ENCODE results near the gene CHMP4B. TPM values are rescaled to one million over a fixed set of nuclear protein-coding genes. Genes with fewer than 3 reads are reported as not detected.
"Not testable (repeated sequence)": the region's sequence is repeated elsewhere in the genome, so short reads cannot be mapped to it uniquely, and the experiment has no call there.

CHMP4B gene
- total RNA-seq, 1 donor from 2014 or later = 108 TPM

DNA sequence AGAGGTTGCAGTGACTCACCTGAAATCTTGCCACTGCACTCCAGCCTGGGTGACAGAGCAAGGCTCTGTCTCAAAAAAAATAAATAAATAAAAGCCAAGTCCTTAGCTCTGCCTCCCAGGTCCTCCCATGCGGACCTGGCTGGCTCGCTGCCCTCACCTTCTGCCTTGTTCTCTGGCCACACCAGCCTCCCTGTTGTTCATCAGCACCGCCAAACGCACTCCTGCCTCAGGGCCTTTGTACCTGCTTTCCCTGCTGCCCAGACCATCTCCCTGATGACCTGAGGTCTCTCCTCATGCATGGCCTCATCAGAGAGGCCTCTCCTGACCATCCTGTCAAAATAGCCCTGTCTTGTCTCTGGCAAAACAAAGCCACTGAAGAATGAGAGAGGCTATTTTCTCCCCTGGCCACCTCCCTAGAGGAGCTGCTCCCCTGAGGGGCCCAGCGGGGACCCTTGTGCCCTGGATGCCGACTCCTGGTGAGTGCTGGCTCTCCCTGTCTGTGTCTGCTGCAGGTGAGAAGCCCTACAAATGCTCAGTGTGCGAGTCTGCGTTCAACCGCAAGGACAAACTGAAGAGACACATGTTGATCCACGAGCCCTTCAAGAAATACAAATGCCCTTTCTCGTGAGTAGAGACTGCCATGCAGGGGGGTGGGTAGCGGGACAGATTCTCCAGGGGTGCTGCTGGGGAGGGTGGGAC, 22.6 kb upstream of the CHMP4B start:
- ATAC-seq (no peak), DNase-seq (ENCODE audit: missing footprints) (no peak)
- intact Hi-C loops (cut with DNase I) = no loop called here

DNA sequence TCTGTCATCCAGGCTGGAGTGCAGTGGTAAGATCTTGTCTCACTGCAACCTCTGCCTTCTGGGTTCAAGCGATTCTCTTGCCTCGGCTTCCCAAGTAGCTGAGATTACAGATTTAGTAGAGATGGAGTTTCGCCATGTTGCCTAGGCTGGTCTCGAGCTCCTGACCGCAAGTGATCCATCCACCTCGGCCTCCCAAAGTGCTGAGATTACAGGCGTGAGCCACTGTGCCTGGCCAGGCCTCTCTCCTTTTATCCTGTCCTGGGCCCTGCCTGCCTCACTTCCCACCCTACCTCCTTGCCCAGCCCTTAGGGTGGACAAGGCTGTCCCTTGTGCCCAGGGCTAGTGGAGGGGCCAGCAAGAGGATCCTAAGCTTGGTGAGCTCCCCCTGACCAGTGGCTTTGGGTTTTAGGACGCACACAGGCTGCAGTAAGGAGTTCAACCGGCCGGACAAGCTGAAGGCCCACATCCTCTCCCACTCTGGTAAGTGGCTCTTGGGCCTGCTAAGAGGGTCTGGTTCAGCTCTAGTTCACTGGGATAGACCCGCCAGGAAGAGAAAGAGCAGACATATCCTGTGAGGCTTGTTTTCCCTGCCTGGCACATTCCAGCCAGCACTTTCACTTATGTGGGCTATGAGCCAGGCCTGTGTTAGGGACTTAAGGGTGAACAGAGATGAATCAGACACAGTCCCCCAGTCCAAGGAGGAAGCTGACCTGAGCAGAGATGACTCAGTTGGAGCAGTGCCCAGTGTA, 21.9 kb upstream of the CHMP4B start:
- ATAC-seq (no peak), DNase-seq (ENCODE audit: missing footprints) (no peak)
- intact Hi-C loops (cut with DNase I) = no loop called here

DNA sequence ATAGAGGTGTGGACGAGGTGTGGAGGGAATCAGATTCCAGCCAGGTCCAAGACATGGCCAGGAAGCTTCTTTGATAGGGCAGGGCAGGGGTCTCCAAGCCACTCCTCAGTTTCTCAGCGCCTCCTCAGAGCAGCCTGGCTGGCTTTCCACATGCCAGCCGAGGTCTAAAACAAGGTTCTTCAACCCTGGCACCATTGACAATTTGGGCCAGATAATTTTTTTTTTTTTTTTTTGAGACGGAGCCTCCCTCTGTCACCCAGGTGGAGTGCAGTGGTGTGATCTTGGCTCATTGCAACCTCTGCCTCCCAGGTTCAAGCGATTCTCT, 21.3 kb upstream of the CHMP4B start:
- DNase-seq (ENCODE audit: missing footprints) (no peak), ATAC-seq (no peak)
- intact Hi-C loops (cut with DNase I) = no loop called here

DNA sequence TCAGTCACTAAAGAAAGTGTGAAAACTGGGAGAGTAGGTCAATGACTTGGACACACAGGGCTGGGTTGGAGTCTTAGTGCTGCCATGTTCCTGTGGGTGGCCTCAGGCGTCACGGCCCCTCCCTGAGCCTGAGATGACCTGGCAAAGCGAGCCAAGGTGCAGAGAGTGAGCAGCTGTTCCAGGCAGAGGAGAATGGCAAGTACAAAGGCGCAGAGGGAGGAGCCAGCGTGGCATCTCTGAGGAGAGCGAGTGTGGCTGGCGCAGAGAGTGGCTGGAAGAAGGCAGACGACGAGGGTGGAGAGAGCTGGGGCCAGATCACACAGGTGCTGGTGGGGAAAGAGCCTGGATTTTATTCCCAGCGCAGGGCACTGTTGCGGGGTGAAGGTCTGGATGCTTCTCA, 20.6 kb upstream of the CHMP4B start:
- intact Hi-C loops (cut with DNase I) = no loop called here
- ATAC-seq = no peak
- DNase-seq (ENCODE audit: missing footprints) = no peak

DNA sequence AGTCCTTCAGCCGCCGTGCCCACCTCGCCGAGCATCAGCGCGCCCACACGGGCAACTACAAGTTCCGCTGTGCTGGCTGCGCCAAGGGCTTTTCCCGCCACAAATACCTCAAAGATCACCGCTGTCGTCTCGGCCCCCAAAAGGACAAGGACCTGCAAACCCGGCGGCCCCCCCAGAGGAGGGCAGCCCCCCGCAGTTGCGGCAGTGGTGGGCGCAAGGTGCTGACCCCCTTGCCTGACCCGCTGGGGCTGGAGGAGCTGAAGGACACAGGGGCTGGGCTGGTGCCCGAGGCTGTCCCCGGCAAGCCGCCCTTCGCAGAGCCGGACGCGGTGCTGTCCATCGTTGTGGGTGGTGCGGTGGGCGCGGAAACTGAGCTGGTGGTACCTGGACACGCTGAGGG, 20.1 kb upstream of the CHMP4B start:
- DNase-seq (ENCODE audit: missing footprints) (no peak), ATAC-seq (no peak)
- intact Hi-C loops (cut with DNase I) = no loop called here

DNA sequence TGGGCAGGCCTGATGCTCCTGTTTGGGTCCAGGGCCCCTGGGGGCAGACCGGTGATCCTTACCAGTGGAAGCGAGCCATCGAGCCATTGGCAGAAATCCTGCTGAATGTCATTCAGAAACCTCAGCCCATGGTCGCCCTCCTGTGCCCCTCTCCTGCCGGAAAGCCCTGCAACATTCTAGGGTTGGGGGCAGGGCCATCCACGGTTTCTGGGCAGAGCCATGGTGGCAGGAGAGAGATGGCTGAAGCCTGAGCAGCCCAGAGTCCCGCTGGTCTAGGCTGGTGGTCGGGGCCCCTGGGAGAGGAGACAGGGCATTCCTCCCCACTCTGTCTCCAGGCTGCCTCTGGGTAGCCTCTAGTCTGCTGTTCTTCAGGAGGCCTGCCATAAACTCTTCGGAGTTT, 19.6 kb upstream of the CHMP4B start:
- ATAC-seq (no peak), DNase-seq (ENCODE audit: missing footprints) (no peak)
- intact Hi-C loops (cut with DNase I) = no loop called here

DNA sequence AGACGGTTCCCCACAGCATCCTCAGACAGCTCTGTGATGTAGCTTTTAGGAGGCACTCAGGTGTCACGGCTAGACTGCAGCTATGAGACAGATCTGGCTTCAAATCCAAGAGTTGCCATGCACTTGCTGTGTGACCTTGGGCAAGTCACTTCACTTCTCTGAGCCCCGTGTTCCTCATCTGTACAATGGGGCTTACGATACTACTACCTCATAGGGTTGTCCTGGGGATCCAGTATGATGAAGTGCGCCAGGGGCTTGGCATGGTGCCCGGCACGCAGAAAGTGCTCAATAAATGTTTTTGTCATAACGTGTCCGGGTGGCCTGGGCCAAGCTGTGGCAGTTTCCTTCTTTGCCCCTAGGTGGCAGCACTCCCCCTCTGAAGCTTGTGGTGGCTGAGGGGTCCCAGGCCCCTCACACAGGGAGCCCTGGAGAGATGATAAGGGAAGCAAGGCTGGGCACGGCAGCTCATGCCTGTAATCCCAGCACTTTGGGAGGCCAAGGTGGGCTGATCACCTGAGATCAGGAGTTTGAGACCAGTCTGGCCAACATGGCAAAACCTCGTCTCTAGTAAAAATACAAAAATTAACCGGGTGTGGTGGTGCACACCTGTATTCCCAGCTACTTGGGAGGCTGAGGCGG, 19.1 kb upstream of the CHMP4B start:
- intact Hi-C loops (cut with DNase I) = loop anchor here (2.0 kb wide), 1 partner anchor 277 kb away; no protein-coding TSS in a partner anchor
- DNase-seq (ENCODE audit: missing footprints) = no peak

DNA sequence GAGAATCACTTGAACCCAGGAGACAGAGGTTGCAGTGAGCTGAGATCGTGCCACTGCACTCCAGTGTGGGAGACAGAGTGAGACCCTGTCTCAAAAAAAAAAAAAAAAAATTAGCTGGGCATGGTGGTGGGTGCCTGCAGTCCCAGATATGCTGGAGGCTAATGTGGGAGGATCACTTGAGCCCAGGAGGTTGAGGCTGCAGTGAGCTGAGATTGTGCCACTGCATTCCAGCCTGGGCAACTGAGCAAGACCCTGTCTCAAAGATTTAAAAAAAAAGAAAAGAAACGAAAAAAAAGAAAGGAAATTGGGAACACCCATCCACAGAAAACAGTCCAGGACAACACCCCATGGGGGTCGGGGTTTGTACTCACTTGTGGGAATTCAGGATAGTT, 18.6 kb upstream of the CHMP4B start:
- intact Hi-C loops (cut with DNase I) = loop anchor here (2.0 kb wide), 1 partner anchor 276 kb away; no protein-coding TSS in a partner anchor
- not testable (repeated sequence) for DNase-seq (ENCODE audit: missing footprints); ATAC-seq

More for the DNA sequence above, 19.1 kb upstream of the CHMP4B start:
- ATAC-seq = peak; percentile 22

DNA sequence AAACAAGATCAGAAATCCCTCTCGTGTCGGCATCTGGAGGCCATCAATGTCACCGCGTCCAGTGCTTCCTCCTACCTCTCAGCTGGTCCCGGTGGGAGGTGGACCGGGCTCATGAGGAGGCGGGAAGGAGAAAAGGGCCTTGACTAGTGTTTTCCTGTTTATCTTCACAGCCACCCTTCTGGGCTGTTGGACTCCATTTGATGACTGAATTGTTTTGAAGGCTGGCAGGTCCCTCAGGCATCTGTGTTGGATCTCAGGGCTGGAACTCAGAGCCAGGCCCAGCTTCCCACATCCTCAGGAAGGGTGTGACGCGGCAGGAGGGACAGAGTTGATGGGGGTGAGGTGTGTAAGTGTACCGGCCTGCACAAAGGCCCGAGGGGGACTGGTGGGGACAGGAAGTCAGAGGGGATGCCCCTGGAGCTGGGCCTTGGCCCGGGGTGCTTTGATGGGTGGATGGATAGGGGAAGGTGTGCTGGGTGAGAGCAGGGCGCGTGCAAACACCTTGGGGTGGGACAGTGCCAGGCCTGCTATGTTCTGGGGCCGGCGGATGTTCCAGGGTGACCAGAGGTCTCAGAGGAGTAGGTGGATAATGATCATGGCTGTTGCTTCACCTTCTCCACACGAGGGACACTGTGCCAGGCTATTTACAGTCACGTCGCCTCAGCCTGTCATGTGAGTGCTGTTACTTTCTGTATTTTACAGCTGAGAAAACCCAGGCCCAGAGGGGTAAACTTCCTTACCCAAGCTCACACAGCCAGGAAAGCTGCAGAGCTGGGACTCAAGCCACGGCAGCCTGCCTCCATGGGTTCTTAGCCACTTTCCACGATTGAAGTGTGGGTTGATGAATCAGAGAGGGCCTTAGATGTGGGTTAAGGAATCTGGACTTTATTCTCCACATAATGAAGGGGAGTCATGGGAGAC, 17.9 kb upstream of the CHMP4B start:
- ATAC-seq (peak; percentile 33), DNase-seq (ENCODE audit: missing footprints) (no peak)
- intact Hi-C loops (cut with DNase I) = loop anchor here (2.0 kb wide), 1 partner anchor 276 kb away; no protein-coding TSS in a partner anchor

DNA sequence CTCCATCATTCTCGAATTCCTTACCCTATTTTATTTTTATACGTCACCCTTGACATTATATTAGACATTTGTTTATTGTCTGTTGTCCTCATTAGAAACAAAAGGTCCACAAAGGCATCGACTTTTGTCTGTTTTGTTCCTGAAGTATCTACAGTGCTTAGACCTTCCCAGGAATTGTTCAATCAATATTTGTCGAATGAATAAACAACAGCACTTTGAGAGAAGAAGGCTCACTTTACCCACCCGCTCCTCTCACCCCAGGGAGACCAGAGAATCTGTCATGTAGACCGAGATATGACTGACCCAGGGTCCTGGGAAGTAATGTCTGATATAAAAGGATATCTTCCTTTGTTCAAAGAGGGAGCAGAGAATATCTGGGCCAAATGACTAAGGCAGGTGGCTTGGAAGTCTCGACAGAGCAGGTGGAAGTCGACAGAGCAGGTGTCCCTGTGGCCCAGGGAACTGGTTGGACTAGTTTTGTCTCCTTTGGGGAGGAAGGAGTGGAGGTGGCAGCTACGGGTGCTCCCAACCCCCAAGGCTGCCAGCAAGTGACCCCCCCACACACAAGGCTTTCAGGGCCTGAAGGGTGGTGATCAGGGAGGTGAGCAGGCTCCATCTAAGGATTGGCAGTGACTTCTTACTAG, 14.8 kb upstream of the CHMP4B start:
- ATAC-seq (no peak), DNase-seq (ENCODE audit: missing footprints) (no peak)
- intact Hi-C loops (cut with DNase I) = no loop called here

DNA sequence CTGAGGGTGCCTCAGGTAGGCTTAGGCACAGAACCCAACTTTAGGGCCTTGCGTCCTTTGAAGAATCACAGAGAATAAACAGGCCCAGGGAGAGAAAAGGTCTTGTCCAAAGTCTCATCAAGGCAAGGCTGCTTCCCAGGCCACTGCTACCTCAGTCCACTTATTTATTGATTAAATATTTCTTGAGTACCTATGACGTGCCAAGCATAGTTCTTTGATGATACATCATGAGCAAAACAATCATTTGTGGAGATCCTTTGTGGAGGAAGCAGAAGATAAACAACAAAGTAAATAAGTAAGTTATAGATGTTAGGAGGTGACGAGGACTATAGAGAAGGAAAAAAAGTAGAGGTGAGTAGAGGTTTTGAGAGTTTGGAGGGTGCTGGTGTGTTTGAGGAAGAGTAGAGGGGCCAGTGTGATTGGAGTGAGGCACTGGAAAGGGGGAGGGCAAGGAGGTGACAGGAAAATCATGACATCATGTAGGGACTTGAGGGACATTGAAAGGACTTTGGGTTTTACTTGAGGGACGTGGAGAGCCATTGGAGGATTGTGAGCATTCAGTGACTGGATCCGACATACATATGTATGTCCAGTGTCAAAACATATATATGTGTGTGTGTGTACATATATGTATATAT, 14.1 kb upstream of the CHMP4B start:
- intact Hi-C loops (cut with DNase I) = no loop called here
- ATAC-seq (no peak), DNase-seq (ENCODE audit: missing footprints) (no peak)

DNA sequence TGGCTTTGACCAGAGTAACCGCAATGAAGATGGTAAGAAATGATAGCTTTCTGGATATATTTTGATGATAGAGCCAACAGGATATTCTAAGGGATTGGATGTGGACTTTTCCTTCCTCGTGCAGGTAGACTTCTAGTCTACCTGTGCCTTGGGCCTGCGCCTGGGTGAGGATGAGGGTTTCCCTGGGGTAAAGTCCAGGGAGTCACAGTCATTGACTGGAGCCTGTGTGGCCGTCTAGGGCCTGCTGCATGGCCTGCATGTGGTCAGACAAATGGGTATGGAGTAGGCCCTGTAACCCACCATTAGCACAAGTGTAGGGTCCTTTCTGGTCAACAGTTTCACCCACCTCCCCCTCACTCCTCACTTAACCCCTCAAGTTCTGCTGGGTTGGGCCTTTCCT, 12.7 kb upstream of the CHMP4B start:
- ATAC-seq = no peak
- DNase-seq (ENCODE audit: missing footprints) = no peak
- intact Hi-C loops (cut with DNase I) = no loop called here

DNA sequence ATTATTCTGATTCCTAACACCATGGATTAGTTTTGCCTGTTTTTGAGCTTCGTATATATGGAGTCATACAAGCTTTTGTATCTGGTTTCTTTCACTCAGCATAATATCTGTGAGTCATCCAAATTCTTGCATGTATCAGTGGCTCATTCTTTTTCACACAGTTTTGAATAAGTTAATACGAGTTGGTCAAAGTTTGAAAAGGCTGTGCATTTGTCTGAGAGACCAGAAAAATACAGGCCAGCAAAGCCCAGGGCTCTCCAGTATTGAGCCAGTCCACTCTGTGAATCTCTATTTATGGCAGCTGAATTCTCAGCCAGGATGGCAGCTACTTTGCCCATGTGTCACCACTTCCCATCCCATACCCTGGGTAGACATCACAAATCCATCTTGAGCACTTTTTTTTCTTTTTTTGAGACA, 7.2 kb upstream of the CHMP4B start:
- ATAC-seq (peak; percentile 52), DNase-seq (ENCODE audit: missing footprints) (no peak)
- intact Hi-C loops (cut with DNase I) = no loop called here

DNA sequence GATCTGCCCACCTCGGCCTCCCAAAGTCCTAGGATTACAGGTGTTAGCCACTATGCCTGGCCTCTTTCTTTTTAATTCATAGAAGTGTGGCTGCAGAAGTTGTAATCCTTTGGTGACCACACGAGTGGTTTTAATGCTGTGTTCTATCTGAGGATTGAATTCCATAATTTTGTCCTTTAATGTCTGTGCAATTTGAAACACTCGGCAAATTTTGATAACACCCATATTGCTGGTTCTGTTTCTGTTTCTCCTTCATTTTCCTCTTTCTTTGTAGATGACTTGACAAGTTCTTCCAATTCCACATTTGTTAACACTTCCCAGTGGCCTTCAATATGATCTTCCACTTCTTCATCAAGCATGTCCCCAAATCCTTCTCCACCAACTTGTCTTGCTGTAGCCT, 2.8 kb upstream of the CHMP4B start:
- DNase-seq (ENCODE audit: missing footprints) = no peak
- no peak for ATAC-seq
- intact Hi-C loops (cut with DNase I) = no loop called here

DNA sequence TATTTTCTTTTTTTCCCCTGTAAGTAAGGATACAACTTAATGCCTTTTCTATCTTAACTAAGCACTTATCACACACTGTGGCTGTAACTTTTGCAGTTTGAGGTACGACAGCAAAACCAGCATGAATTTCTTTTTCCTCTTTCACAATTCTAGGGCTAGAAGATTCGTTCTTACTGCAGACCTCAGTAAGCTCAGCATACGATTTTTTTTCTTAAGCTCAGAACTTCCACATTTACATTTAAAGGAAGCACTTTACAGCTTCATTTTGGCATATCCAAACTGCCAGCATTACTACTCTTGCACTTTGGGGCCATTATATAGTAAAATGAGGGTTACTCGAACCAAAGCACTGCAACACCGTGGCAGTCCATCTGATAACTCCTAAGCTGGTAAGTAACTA, 889 bp upstream of the CHMP4B start:
- intact Hi-C loops (cut with DNase I) = loop anchor here (5.0 kb wide), 2 partner anchors 78 to 182 kb away; partner anchors contain the start of genes RALY and ZNF341
- no peak for DNase-seq (ENCODE audit: missing footprints)
- no peak for ATAC-seq

DNA sequence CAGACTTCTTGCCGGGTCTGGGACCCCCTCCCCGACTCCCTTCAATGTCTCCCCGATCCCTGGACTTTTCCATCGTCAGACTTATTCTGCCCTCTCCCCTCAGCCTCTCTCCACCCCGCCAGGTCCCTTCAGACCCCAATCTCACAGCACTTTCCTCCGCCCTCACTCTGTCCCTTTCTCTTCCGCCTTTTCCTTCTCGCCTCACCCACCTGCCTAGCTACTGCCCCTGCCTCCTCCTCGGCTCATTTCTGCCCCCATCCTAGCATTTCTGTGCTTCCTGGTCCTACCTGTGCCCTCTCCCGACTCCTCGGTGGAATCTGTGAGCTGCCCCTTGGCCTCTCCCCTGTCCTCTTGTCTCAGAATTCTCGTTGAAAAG, 616 bp downstream of the CHMP4B start:
- intact Hi-C loops (cut with DNase I) = loop anchor here (5.0 kb wide), 2 partner anchors 79 to 181 kb away; partner anchors contain the start of genes RALY and ZNF341
- DNase-seq (ENCODE audit: missing footprints) (no peak), ATAC-seq (peak; percentile 6)

DNA sequence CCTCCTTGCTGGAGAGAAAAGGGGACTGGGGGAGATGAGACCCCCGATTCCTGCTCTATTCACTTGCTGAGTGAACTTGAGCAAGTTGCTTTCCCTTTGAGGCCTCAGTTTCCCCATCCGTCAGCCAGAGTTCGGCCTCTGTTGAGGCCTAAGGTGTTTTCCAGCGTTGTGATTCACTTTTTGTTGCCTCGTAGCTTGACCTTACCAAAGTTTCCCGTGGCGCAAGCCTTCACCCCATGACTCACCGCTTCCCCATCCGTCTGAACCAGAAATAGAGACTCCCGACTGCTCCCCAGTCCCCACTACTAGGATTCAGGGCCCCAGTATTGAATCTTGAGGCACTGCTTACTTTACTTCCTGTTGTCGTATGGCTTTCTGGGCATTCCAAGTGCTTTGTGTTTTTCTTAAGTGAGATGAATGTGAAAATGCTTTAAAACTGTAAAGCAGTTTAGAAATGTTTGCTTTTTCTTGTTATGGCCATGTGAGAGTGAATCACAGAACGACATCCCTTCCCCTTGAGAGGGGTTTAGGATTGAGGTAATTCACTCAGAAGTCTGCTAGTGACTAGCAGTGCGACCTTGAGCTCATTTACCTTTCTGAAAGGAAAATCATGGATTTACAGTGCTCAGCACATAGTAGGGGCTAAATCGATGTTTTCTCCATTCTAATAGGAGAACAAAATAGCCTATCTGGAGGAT, 1.2 kb downstream of the CHMP4B start:
- intact Hi-C loops (cut with DNase I) = loop anchor here (5.0 kb wide), 2 partner anchors 80 to 180 kb away; partner anchors contain the start of genes RALY and ZNF341
- peak; percentile 17 for ATAC-seq
- DNase-seq (ENCODE audit: missing footprints) = no peak

All from Right ventricle myocardium inferior (tissue), 1 donor.